HG03139 (cell line): Measurements from ENCODE around the gene SH3BP5.

Source experiments
- ATAC-seq: cut with Tn5 transposase; IDR thresholded peaks from one replicate; pipeline ENCODE4 v1.9.1; 2021; ENCODE audit not compliant: unreplicated experiment

Gene SH3BP5

GRCh38 chr3:15326037-15326436 is 6.3 kb downstream of the SH3BP5 start:
- no peak for ATAC-seq

DNA sequence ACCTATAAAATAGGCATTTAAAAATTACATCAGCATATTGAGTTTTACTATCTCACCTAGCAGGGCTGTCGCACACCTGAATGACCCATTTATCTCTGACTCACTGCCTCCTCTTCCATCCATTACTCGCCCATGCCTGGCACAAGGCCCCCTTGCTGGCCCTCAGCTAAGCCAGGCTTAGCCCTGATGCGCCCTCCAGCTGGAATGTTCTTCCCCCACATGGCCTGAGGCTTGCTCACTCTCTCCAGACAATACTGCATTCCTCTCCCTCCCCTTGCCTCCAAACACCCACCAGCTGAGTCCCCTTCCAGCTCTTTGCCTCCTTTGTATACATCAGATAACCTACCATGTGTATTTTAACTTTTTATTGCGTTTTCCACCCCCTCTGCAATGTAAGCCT is 7.2 kb downstream of the SH3BP5 start:
- no peak for ATAC-seq

GRCh38 chr3:15324379-15324808 is 8.0 kb downstream of the SH3BP5 start:
- no peak for ATAC-seq

- no peak for ATAC-seq
These were observed 9.3 kb downstream of the SH3BP5 start for GRCh38 chr3:15323063-15323462.

- no peak for ATAC-seq
These were observed 11.0 kb downstream of the SH3BP5 start for GRCh38 chr3:15321349-15321748.

- no peak for ATAC-seq
These were observed 12.8 kb downstream of the SH3BP5 start for GRCh38 chr3:15319575-15319974.

DNA sequence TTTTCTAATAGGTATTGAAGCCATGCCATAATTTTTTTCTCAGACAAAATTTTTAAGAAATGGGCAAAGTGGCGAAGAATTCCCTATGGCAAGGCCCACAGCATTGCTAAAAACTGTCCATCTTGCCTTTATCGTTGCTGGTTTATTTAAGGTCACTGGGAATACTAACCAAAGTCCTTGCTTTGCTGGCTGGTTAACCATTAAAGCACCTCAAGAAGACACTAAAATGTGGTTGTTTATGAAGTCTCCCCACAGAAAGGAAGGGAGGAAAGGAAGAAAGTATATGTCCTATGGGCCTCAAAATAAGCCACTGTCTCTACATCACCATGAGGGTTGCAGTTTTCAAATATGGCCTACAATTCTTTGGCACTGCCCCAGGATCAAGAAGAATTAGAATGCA is 13.2 kb downstream of the SH3BP5 start:
- ATAC-seq: no peak

- ATAC-seq: no peak
These were observed 13.7 kb downstream of the SH3BP5 start for GRCh38 chr3:15318661-15319060.

- ATAC-seq: no peak
These were observed 15.4 kb downstream of the SH3BP5 start for GRCh38 chr3:15316998-15317435.

DNA sequence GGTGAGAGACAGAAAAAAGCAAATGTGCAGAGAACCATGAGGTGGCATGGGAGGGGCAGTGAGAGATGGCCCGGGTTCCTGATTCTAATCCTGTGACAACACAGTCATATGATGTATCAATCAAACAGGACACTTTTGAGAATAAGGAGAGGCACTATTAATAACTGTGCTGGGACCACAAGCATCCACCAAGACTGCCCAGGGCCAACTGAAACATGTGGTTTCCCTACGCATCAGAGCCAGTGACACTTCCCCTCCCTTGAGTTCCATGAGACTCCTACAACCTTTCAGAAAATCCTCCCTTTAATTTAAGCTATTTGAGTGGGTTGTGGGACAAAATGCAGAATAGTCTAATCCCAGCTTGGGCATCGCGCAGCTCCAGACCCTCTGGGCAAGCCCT is 17.4 kb downstream of the SH3BP5 start:
- ATAC-seq: no peak

DNA sequence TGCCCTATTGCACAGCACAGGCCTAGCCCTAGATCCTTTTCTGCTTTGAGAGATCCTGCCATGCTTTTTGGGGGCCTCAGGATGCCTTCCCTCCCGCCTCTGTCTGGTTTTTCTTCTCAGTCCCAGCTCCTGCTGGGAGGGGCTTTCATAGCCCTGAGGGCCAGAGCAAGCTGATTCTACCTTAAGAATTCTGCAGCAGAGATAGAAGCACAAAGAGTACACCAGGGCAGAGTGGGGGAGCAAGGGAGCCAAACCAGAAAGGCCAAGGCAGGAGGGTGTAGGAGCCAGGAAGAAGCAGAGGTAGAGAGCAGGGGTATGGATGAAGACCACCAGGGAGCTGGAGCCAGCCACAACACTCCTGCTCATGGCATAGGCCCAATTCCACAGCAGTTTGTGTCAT is 18.1 kb downstream of the SH3BP5 start:
- no peak for ATAC-seq

- no peak for ATAC-seq
These were observed 18.9 kb downstream of the SH3BP5 start for GRCh38 chr3:15313461-15313860.

DNA sequence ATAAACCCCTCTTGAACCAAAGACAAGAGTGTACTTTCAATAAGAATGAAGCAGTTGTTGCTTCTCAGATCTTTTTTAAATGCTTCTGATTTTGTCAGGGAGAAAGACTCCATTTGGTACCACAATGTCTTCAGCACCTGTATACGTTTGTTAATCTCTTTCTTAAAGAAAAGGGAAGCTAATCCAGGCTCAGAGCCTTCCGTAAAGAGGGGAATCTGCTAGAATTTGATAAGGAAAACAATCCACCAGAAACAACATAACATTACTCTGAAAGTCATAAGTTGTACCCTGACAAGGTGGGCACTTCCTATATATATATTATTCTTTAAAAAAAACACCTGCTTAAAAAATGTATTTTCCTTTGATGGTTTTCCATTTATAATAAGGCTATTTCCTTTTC is 19.8 kb downstream of the SH3BP5 start:
- no peak for ATAC-seq

DNA sequence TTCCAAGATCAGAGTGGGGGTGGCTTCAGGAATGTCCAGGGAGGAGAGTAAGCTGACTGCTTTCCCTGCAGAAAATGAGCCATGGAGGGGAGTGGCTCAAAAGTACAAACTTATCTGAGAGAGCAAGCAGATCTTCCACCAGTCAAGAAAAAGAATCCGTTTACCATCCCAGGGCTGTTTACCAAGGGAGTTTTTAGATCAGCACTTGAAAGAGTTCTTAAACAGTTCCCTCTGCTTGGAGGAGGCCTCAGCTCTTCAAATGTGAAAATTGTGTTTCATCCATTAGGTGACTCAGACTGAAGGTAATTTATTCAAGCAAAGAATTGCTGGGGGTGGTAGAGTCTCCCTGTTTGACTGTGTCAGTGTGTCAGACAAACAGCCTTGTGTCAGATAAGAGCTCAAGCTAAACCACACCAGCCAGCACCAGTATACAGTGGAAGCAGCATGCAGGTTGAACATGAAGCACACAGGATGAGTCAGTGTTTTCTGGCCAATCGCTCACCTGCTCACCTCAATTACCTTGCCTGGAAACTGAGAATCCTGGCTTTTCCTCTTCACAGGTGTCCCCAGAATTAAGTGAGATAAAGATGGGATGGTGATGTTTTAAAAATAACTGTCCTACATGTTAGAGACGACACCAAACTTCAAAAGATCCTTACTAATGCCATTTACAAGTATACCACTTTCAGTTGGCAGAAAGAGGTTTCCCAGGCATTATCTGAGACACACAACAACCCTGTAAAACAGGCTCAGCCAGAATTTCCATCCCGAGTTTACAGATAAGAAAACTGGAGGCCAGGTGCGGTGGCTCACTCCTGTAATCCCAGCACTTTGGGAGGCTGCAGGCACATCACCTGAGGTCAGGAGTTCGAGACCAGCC is 21.7 kb downstream of the SH3BP5 start:
- ATAC-seq: no peak

DNA sequence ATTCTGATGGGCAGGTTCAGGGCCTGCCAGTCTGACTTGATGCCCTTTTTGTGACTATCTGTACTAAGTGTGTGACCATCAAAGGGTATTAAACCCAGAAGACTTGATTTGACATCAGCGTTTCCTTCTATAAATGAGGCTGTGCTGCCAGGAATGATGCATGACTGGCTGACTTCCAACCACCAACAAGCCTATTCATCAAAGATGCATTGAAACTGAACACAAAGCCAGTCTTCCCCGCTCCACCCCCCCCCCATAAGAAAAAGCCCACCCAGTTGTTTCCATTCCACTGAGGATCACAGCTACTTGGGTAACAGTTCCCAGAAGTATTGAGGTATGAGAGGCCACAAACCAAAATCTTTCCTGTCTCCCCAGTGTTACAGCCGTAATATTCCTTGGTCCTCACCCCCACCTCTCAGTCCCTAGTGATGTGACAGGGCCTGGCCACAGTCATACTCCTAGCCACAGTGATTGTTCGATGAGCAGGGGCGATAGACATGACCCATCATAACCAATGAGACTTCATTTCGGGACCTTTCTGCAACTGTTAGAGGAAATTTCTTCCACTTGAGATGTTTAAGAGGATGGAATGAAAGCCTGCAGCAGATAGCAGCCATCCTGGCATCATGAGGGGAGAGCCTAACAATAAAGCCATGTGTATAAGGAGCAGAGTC is 22.6 kb downstream of the SH3BP5 start:
- no peak for ATAC-seq

- ATAC-seq: no peak
These were observed 24.8 kb downstream of the SH3BP5 start for GRCh38 chr3:15307580-15307979.

DNA sequence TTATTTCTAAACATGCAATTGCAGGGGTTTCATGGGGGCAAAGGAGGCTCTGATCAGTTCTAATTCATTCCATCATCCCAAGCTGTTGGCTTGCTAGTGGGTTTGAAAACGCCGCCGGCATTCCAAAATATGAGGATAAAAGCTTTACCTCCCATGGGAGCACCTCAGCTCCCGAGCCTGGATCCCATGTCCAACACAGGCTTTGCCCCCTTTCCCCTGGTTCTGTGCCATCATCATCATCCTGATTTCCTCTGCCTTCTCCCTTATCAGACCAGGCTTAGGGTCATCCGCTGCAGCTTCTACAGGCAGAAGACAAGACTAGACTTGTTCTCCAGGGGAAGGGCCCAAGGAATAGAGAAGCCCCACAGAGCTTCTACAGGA is 25.4 kb downstream of the SH3BP5 start:
- no peak for ATAC-seq

DNA sequence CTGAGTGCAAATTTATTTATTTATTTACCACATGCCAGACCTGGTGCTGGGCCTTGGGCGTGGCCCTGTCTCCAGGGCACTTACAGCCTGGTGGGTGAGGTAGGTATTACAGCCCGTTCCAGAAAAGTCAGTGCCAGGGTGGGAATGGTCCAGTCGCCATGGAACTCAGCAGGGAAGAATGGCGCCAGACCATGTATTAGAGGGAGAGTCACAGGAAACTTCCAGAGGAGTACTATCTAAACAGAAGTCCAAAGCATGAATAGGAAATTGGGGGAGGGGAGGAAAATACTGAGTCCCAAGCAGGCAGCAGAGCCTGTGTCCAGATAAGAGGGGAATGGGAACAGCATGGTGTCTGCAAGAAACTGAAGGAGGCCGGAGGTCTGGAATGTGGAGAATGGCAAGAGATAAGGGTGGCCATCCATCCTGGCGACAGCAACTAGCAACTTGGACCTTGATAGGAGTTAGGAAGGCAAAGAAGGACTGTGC is 27.0 kb downstream of the SH3BP5 start:
- ATAC-seq: no peak

- no peak for ATAC-seq
These were observed 28.7 kb downstream of the SH3BP5 start for GRCh38 chr3:15303728-15304127.

DNA sequence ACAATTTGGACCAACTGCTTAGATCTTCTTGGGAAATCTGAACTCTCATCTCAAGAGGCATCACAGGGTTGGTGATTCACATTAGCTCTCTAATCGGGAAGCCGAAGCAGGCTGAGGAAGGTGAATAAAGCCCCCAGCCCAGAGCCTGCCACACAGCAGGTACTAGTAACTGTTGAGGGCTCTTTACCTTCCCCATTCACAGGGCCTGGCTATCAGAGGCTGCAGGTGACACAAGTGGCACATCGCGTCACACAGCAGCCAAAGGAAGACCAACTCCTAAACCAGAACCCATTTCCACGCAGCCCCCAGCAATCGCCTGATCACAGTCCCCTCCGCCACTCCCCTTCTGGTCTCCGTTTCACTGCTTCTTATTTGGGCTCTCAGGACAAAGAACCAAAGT is 29.2 kb downstream of the SH3BP5 start:
- no peak for ATAC-seq

DNA sequence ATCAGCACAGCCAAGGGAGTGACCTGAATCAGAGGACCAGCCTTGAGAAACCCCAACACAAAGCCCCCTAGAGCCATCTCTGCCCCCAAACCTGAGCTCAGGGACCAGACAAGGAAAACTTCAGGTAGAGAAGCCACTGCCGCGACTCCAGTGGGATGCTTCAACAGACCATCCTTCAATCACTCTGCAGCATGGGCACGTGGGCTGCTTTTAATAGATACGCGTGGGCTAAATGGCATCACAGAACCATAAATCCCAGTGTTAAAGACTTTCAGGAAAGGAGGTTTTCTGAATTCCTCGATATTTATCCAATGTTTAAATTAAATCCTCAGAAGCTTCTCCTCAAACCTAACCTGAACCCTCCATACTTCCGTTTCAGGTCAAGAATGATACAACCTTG is 30.6 kb downstream of the SH3BP5 start:
- no peak for ATAC-seq
